ENCODE measurements around the gene CCM2.
A peak's percentile ranks its signal among the peaks of the same experiment; 100 is the strongest.

CCM2 gene

GRCh38 chr7:44966731-44967538, 33.1 kb upstream of the CCM2 start:
- Histone ChIP-seq H3K27ac (peak overlapping the region in 1 of 11 experiments; percentile 7; a peak in 2 of 22 replicates), H3K4me3 (no peak overlapping the region), H3K9me3 (replicated peaks in 1 of 11) (no peaks in the 10 kb centered on the region), H3K4me2 (no peak overlapping the region), H4K20me1 (peaks cover 0 to 93% (median 29%) of the 10 kb centered on the region in 11 experiments; a peak in 12 of 22 replicates), H3K9ac (peak overlapping the region in 2 of 11 experiments; percentile 17 to 28; a peak in 1 of 22 replicates), H3K36me3 (peaks cover 0 to 97% (median 60%) of the 10 kb centered on the region in 11 experiments; a peak in 15 of 22 replicates), H3K27me3 (no peaks in the 10 kb centered on the region), H3K4me1 (peaks cover 0 to 33% (median 21%) of the 10 kb centered on the region in 10 experiments; a peak in 15 of 20 replicates)
- TF ChIP-seq Cebpa-rat (IDR thresholded peaks at IDR 0.05): no peak

DNA sequence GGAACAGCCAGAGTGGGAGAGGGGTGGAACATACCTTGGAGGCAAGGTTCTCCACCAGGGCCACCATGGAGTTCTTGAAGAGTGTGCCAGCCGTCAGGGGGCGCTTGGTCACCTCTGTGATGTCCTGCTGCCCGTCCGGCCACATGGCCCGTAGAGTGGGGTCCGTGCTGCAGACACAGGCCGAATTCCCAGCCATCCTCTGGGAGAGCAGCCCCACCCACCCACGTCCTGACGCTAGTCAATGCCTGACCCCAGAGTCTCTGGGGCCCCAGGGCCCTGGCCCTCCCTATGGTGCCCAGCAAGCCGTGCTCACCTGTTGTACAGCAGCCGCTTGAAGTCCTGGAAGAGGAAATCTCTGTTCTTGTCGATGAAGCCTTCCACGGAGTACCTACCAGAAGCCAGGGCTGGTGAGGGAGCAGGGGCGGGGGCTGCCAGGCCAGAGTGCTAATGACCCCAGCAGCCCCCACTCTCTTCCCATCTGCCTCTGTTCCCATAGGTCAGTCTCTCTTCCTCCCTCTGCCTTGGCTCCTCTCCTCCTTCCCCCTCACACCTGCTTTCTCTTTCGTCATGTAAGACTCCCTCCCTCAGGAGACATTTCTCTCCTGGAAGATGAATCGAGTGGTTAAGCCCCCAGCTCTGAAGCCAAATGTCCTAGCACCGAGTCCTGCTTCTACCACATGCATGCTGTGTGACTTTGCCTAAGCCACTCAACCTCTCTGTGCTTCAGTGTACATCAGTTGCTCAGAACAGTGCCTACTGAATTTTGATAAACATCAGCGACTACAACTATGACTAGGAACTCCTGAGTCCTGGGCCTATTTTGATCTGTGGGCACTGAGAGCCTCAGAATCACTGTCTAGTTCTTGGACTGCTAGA, 32.2 kb upstream of the CCM2 start:
- peaks cover 0 to 97% (median 60%) of the 10 kb centered on the region in 11 experiments; a peak in 17 of 22 replicates for H3K36me3 ChIP-seq

GRCh38 chr7:44969049-44969700, 30.8 kb upstream of the CCM2 start:
- no peak overlapping the region for H3K27ac ChIP-seq
- H3K27me3 ChIP-seq: no peaks in the 10 kb centered on the region
- H4K20me1 ChIP-seq: peaks cover 0 to 93% (median 22%) of the 10 kb centered on the region in 11 experiments; a peak in 12 of 22 replicates
- peaks cover 5 to 47% (median 32%) of the 10 kb centered on the region in 10 experiments for H3K4me1 ChIP-seq
- peak overlapping the region in 3 of 11 experiments; percentile 8 to 26 (median 9); a peak in 2 of 22 replicates for H3K4me2 ChIP-seq
- H3K9ac ChIP-seq: no peak overlapping the region
- no peaks in the 10 kb centered on the region for H3K9me3 ChIP-seq (replicated peaks in 1 of 11)
- H3K4me3 ChIP-seq: no peak overlapping the region
- peaks cover 5 to 98% (median 72%) of the 10 kb centered on the region in 11 experiments; a peak in 18 of 22 replicates for H3K36me3 ChIP-seq
- TF ChIP-seq Cebpa-rat (IDR thresholded peaks at IDR 0.05): no peak

More for the DNA sequence above, 32.2 kb upstream of the CCM2 start:
- Histone ChIP-seq H3K4me2 (no peak overlapping the region), H3K9ac (peak overlapping the region in 2 of 11 experiments; percentile 17 to 28; a peak in 1 of 22 replicates), H3K27ac (peak overlapping the region in 1 of 11 experiments; percentile 7; a peak in 1 of 22 replicates), H3K27me3 (no peaks in the 10 kb centered on the region), H3K4me1 (peaks cover 0 to 41% (median 25%) of the 10 kb centered on the region in 10 experiments; a peak in 16 of 20 replicates), H3K4me3 (no peak overlapping the region), H4K20me1 (peaks cover 0 to 93% (median 29%) of the 10 kb centered on the region in 11 experiments; a peak in 12 of 22 replicates), H3K9me3 (replicated peaks in 1 of 11) (no peaks in the 10 kb centered on the region)
- no peak for TF ChIP-seq Cebpa-rat (IDR thresholded peaks at IDR 0.05)

DNA sequence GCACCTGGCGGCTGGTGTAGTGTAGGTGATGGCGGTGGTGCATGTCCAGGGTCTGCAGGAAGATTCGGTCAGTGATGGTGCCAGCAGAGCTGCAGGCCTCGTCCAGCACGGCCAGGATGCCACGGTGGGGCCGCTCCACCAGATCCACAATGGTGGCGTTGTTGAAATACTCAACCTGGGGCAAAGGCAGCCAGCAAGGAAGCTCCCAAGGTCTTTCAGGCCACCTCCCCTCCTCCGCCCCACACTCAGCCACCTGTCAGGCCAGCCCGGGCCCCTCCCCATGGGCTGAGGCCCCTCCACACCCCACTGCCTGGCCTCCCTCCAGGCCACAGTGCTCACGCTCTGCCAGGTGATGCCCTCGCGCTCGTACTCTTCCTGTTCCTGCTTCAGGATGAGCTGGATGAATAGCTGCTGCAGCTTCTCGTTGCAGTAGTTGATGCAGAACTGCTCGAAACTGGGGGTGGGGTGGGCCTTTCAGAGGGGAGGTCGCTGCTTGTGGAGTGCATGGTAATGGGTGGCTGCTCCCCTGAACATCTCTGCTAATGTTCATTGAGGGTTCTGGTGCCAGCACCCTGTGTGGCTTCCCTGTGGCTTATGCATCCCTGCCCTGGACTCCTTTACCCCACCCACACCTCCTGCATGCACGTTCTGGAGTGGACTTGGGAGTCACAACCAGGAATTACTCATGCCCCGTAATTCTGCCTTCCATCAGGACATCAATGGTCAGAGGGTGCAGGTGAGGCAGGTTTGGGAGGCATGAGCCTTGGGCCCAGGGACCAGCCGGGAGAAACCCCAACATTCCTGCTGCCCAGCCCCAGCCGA, 30.1 kb upstream of the CCM2 start:
- H4K20me1 ChIP-seq: peaks cover 0 to 92% (median 15%) of the 10 kb centered on the region in 11 experiments; a peak in 12 of 22 replicates
- H3K9ac ChIP-seq: no peak overlapping the region; a peak in 1 of 22 replicates
- H3K27me3 ChIP-seq: no peaks in the 10 kb centered on the region
- H3K27ac ChIP-seq: 0 out of 22 replicates have a peak overlapping the region, but pooled peaks of 1 of the 11 experiments have one; percentile 1
- H3K4me2 ChIP-seq: peak overlapping the region in 6 of 11 experiments; percentile 8 to 26 (median 18); a peak in 6 of 22 replicates
- peaks cover 13 to 54% (median 38%) of the 10 kb centered on the region in 10 experiments for H3K4me1 ChIP-seq
- peaks cover 5 to 98% (median 76%) of the 10 kb centered on the region in 11 experiments; a peak in 18 of 22 replicates for H3K36me3 ChIP-seq
- no peak overlapping the region for H3K4me3 ChIP-seq
- H3K9me3 ChIP-seq (replicated peaks in 1 of 11): no peaks in the 10 kb centered on the region
- TF ChIP-seq Cebpa-rat (IDR thresholded peaks at IDR 0.05): no peak

GRCh38 chr7:44970523-44971051, 29.4 kb upstream of the CCM2 start:
- Histone ChIP-seq H3K9ac (peak overlapping the region in 1 of 11 experiments; percentile 19; a peak in 1 of 22 replicates), H3K4me1 (peaks cover 19 to 61% (median 44%) of the 10 kb centered on the region in 10 experiments), H3K4me2 (peak overlapping the region in 3 of 11 experiments; percentile 14 to 26 (median 21); a peak in 2 of 22 replicates), H3K27ac (0 out of 22 replicates have a peak overlapping the region, but pooled peaks of 1 of the 11 experiments have one; percentile 1), H3K9me3 (replicated peaks in 1 of 11) (no peaks in the 10 kb centered on the region), H3K36me3 (peaks cover 9 to 98% (median 76%) of the 10 kb centered on the region in 11 experiments; a peak in 20 of 22 replicates), H3K4me3 (no peak overlapping the region), H4K20me1 (peaks cover 0 to 92% (median 8%) of the 10 kb centered on the region in 11 experiments; a peak in 9 of 22 replicates), H3K27me3 (no peaks in the 10 kb centered on the region)
- no peak for TF ChIP-seq Cebpa-rat (IDR thresholded peaks at IDR 0.05)

GRCh38 chr7:44971188-44971901, 28.7 kb upstream of the CCM2 start:
- H3K9ac ChIP-seq: peak overlapping the region in 1 of 11 experiments; percentile 35; a peak in 1 of 22 replicates
- H3K27me3 ChIP-seq: no peaks in the 10 kb centered on the region
- H4K20me1 ChIP-seq: peaks cover 0 to 91% (median 4%) of the 10 kb centered on the region in 11 experiments; a peak in 7 of 22 replicates
- H3K4me2 ChIP-seq: no peak overlapping the region
- no peak for TF ChIP-seq Cebpa-rat (IDR thresholded peaks at IDR 0.05)
- H3K27ac ChIP-seq: 0 out of 22 replicates have a peak overlapping the region, but pooled peaks of 1 of the 11 experiments have one; percentile 1
- H3K36me3 ChIP-seq: peaks cover 13 to 98% (median 78%) of the 10 kb centered on the region in 11 experiments; a peak in 21 of 22 replicates
- H3K4me1 ChIP-seq: peaks cover 27 to 69% (median 52%) of the 10 kb centered on the region in 10 experiments
- H3K9me3 ChIP-seq (replicated peaks in 1 of 11): no peaks in the 10 kb centered on the region
- H3K4me3 ChIP-seq: no peak overlapping the region

Measured in BLaER1 treated with 17β-estradiol and CSF1 and Interleukin-3, amounts not matched to agents 10 nM and 100 nM (cell line).